Esophagus muscularis mucosa (tissue), 3 donors: ENCODE data around the gene SEMA6C.

Source experiments
- POLR2A ChIP-seq: fragments of 450-650 bp; IDR thresholded peaks from one replicate; pipeline ENCODE4 v1.6.1; 2017; ENCODE audit warnings: antibody characterized with exemption, moderate library complexity, mild to moderate bottlenecking, low read depth
- TF ChIP-seq, protein P1 (sequence below), 3 experiments: fragments of 200-600 bp in 2 of 3; fragments of 450-650 bp in 1 of 3; sonication (generic) in 2 of 3; IDR thresholded peaks; one replicate each; pipeline ENCODE4 v1.5.1; 2017 to 2019; ENCODE audit warnings: antibody characterized with exemption in 3 of 3, mild to moderate bottlenecking in 2 of 3, moderate library complexity in 1 of 3

DNA sequence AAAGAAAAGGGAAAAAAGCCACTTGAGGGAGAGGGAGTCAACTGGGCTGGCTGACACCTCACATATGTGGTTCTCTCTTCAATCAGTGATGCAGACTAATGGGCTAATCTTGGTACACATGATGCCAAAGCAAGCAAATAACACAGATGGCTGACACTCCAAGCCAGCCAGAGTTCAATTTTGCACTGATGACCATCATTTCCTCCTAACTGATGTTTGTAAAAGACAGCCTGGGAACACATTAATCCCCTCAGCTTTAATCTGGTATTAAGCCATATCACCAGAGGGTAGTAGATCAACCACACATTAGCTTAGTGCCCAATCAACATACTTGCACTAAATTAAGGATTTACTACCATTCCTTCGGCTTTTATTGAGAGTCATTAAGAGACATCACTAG lies 40.8 kb upstream of the SEMA6C start:
- TF ChIP-seq POLR2A: no peak
- TF ChIP-seq, protein P1, sequence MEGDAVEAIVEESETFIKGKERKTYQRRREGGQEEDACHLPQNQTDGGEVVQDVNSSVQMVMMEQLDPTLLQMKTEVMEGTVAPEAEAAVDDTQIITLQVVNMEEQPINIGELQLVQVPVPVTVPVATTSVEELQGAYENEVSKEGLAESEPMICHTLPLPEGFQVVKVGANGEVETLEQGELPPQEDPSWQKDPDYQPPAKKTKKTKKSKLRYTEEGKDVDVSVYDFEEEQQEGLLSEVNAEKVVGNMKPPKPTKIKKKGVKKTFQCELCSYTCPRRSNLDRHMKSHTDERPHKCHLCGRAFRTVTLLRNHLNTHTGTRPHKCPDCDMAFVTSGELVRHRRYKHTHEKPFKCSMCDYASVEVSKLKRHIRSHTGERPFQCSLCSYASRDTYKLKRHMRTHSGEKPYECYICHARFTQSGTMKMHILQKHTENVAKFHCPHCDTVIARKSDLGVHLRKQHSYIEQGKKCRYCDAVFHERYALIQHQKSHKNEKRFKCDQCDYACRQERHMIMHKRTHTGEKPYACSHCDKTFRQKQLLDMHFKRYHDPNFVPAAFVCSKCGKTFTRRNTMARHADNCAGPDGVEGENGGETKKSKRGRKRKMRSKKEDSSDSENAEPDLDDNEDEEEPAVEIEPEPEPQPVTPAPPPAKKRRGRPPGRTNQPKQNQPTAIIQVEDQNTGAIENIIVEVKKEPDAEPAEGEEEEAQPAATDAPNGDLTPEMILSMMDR (IDR thresholded peaks at IDR 0.05): no peak
